Gastrocnemius medialis (tissue), 4 donors: Measurements from ENCODE around the gene LYST. TPM values are rescaled to one million over a fixed set of nuclear protein-coding genes. Genes with fewer than 3 reads are reported as not detected.
A peak's percentile ranks its signal among the peaks of the same experiment; 100 is the strongest.

Experiments used
- ATAC-seq, 2 donors: fragments of 150-250 bp; one replicate each; pipeline ENCODE4 v1.9.1; 2016
- DNase-seq, 2 donors: peaks; one replicate each; pipeline ENCODE4 v3.0.0-alpha.2; 2019
- H3K27ac ChIP-seq, 4 donors: fragments of 200-600 bp; sonication (generic); 1 replicate in 1 of 4; 2 replicates in 3 of 4; pipeline ENCODE4 v1.5.1; 2016 to 2018; ENCODE audit warnings: mild to moderate bottlenecking in 2 of 4, moderate library complexity in 1 of 4
- H3K27me3 ChIP-seq, 3 donors: fragments of 200-600 bp; sonication (generic) in 2 of 3; 1 replicate in 1 of 3; 2 replicates in 2 of 3; pipeline versions ENCODE4 v1.5.1 to v1.6.0; 2016 to 2019; ENCODE audit warnings: mild to moderate bottlenecking in 1 of 3, moderate library complexity in 1 of 3
- H3K36me3 ChIP-seq, 2 donors: fragments of 200-600 bp; sonication (generic) in 1 of 2; one replicate each; pipeline ENCODE4 v1.5.1; 2017 to 2018
- H3K4me1 ChIP-seq, 2 donors: fragments of 200-600 bp; sonication (generic) in 1 of 2; one replicate each; pipeline ENCODE4 v1.5.1; 2016 to 2017; ENCODE audit warnings: mild to moderate bottlenecking in 2 of 2
- H3K4me3 ChIP-seq, 4 donors: fragments of 200-600 bp; sonication (generic) in 3 of 4; 1 replicate in 1 of 4; 2 replicates in 3 of 4; pipeline ENCODE4 v1.5.1; 2016 to 2019; ENCODE audit warnings: mild to moderate bottlenecking in 2 of 4
- H3K9me3 ChIP-seq, 3 donors: fragments of 200-600 bp; sonication (generic) in 2 of 3; 1 replicate in 1 of 3; 2 replicates in 2 of 3; pipeline ENCODE4 v1.5.1; 2016 to 2019
- CTCF ChIP-seq, 5 experiments: fragments of 450-650 bp in 3 of 5; fragments of 200-600 bp in 2 of 5; sonication (generic) in 2 of 5; IDR thresholded peaks in 4 of 5; conservative IDR thresholded peaks in 1 of 5; 1 replicate in 4 of 5; 2 replicates in 1 of 5; pipeline ENCODE4 v1.5.1; 2016 to 2019; ENCODE audit warnings: antibody characterized with exemption in 5 of 5, mild to moderate bottlenecking in 3 of 5, moderate library complexity in 3 of 5
- POLR2A ChIP-seq, 2 donors: fragments of 450-650 bp; IDR thresholded peaks; one replicate each; pipeline ENCODE4 v1.6.1; 2017; ENCODE audit warnings: antibody characterized with exemption in 2 of 2, mild to moderate bottlenecking in 2 of 2, moderate library complexity in 2 of 2
- in situ Hi-C, 4 donors: fragments of 200-750 bp; cut with MboI; loops; one replicate each; pipeline versions ENCODE4 v1.15.0 to v1.8.0; 2017; ENCODE audit warnings: low sequenced_read_pairs in 4 of 4
- intact Hi-C: fragments of 100-400 bp; cut with DNase I; formaldehyde crosslinking; loops from one replicate; pipeline ENCODE4 v1.15.1; 2023; ENCODE audit warnings: low total_unique reads
- total RNA-seq, 4 donors: library from RNA; depleted of rRNA; stranded (reverse); fragments of >200 nt; gene quantifications; one replicate each; pipeline versions ENCODE4 v1.1.0 to v1.2.3, GENCODE V29; 2016

Gene LYST
- total RNA-seq, 4 donors from 2014 or later, result 6.6 to 21.9 (median 10.7) TPM

GRCh38 chr1:235784950-235785349, 81.8 kb downstream of the LYST start:
- H3K27me3 ChIP-seq, result no peaks in the 10 kb centered on the region
- ATAC-seq, result no peak
- TF ChIP-seq CTCF (IDR thresholded peaks at IDR 0.05 in 4 of 5, conservative IDR thresholded peaks at IDR 0.05 in 1 of 5), result no peak
- no peak for TF ChIP-seq POLR2A (IDR thresholded peaks at IDR 0.05)
- intact Hi-C loops (loop anchor here (5.0 kb wide), 2 partner anchors 273 to 693 kb away; no protein-coding TSS in a partner anchor), in situ Hi-C loops (loop anchor here in 1 of 4 donors (10.0 kb wide), 1 partner anchor 270 kb away; no protein-coding TSS in a partner anchor)
- no peaks in the 10 kb centered on the region for H3K4me1 ChIP-seq
- DNase-seq, result no peak
- no peak overlapping the region for H3K4me3 ChIP-seq
- no peak overlapping the region for H3K27ac ChIP-seq
- peaks cover 0 to 4% of the 10 kb centered on the region in 2 donors for H3K36me3 ChIP-seq
- no peaks in the 10 kb centered on the region for H3K9me3 ChIP-seq

- Histone ChIP-seq H3K9me3 (no peaks in the 10 kb centered on the region), H3K36me3 (no peaks in the 10 kb centered on the region), H3K27me3 (no peaks in the 10 kb centered on the region), H3K27ac (no peak overlapping the region), H3K4me3 (no peak overlapping the region), H3K4me1 (no peaks in the 10 kb centered on the region)
- intact Hi-C loops, result loop anchor here (5.0 kb wide), 2 partner anchors 271 to 691 kb away; no protein-coding TSS in a partner anchor
- DNase-seq (no peak), ATAC-seq (no peak)
- in situ Hi-C loops, result loop anchor here in 1 of 4 donors (10.0 kb wide), 1 partner anchor 268 kb away; no protein-coding TSS in a partner anchor
- no peak for TF ChIP-seq POLR2A (IDR thresholded peaks at IDR 0.05)
- TF ChIP-seq CTCF (IDR thresholded peaks at IDR 0.05 in 4 of 5, conservative IDR thresholded peaks at IDR 0.05 in 1 of 5), result peak in 3 of 5 experiments; percentile 5 to 60 (median 37)
Measured at GRCh38 chr1:235783148-235783776, 83.4 kb downstream of the LYST start.

- intact Hi-C loops (loop anchor here (5.0 kb wide), 2 partner anchors 270 to 690 kb away; no protein-coding TSS in a partner anchor), in situ Hi-C loops (loop anchor here in 1 of 4 donors (10.0 kb wide), 1 partner anchor 268 kb away; no protein-coding TSS in a partner anchor)
- no peak overlapping the region for H3K4me3 ChIP-seq
- no peaks in the 10 kb centered on the region for H3K36me3 ChIP-seq
- TF ChIP-seq CTCF (IDR thresholded peaks at IDR 0.05 in 4 of 5, conservative IDR thresholded peaks at IDR 0.05 in 1 of 5) (no peak), POLR2A (IDR thresholded peaks at IDR 0.05) (no peak)
- DNase-seq (no peak), ATAC-seq (no peak)
- H3K27me3 ChIP-seq, result no peaks in the 10 kb centered on the region
- no peak overlapping the region for H3K27ac ChIP-seq
- no peaks in the 10 kb centered on the region for H3K9me3 ChIP-seq
- H3K4me1 ChIP-seq, result no peaks in the 10 kb centered on the region
Measured at GRCh38 chr1:235782601-235783000, 84.1 kb downstream of the LYST start.

GRCh38 chr1:235781807-235782206, 84.9 kb downstream of the LYST start:
- Histone ChIP-seq H3K36me3 (no peaks in the 10 kb centered on the region), H3K9me3 (no peaks in the 10 kb centered on the region), H3K27me3 (no peaks in the 10 kb centered on the region), H3K4me3 (no peak overlapping the region), H3K4me1 (no peaks in the 10 kb centered on the region), H3K27ac (no peak overlapping the region)
- intact Hi-C loops (loop anchor here (5.0 kb wide), 2 partner anchors 270 to 690 kb away; no protein-coding TSS in a partner anchor), in situ Hi-C loops (loop anchor here in 1 of 4 donors (10.0 kb wide), 1 partner anchor 267 kb away; no protein-coding TSS in a partner anchor)
- no peak for TF ChIP-seq POLR2A (IDR thresholded peaks at IDR 0.05)
- no peak for TF ChIP-seq CTCF (IDR thresholded peaks at IDR 0.05 in 4 of 5, conservative IDR thresholded peaks at IDR 0.05 in 1 of 5)
- DNase-seq, result no peak
- no peak for ATAC-seq
